GM10847 (cell line): ENCODE data around the gene RAPH1.

Experiments
- POLR2A ChIP-seq: IDR thresholded peaks from 2 replicates; pipeline ENCODE4 v1.6.1; 2011; ENCODE audit not compliant: insufficient read length; ENCODE audit errors: extremely low read depth

The RAPH1 gene

DNA sequence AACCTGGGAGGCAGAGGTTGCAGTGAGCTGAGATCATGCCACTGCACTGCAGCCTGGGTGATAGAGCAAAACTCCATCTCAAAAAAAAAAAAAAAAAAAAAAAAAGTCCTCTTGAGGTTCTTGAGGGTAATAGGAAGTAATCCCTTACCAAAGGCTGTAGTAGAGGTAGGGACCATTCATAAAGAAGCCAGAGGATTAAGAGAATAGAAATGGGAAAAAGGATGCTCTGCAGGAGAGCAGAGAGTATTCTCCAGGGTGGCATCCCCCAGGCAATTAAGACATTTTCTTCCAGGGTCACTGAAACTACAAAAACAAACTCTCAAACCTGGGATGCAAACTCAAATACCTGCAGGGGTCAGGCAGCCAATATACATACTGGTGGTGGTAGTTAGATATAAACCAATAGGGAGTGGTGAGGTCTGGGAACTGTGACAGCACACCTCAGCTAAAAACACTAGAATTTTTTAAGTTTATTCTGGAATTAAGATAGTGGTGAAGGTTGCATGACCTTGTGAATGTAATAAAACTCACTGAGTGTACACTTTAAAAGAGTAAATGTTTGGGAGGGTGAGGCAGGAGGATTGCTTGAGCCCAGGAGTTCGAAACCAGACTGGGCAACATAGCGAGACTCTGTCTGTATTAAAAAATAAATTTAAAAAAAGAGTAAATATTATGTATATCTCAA, 24.7 kb downstream of the RAPH1 start:
- TF ChIP-seq POLR2A, result no peak

DNA sequence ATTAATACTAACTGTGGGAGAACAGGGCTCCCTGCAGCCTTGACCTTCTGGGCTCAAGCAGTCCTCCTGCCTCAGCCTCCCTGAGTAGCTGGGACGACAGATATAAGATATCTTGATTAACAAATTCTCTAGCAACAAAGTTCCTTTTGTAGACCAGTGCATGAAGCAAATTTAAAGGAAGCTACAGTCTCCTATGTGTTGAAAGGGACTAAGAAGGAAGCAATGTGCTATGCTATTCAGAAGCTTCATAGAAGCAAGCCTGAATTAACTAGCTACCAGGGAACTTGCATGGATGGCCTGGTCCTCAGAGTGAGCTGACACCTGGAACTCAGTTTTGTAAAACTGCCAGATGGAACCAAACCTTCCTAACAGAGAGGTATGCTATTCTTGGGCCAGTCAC, 33.2 kb downstream of the RAPH1 start:
- TF ChIP-seq POLR2A, result no peak

DNA sequence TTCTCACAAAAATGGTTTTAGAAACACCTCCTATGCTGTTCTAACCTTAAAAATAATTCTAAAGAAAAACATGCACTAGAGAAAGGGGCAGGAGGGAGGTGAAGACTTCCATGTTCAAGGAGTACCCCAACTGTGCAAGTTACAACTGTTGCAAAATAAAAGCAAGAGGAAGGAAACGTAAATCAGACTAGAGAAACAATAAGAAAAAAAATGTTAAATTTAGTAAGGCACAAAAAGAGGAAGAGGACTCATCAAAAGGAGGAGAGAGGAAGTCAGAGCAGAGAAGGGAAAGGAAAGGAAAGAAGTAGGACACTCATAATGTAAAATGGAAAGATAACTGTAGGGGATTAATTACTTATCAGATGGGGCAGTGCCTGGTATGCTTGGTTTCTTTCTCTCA, 34.1 kb downstream of the RAPH1 start:
- no peak for TF ChIP-seq POLR2A

DNA sequence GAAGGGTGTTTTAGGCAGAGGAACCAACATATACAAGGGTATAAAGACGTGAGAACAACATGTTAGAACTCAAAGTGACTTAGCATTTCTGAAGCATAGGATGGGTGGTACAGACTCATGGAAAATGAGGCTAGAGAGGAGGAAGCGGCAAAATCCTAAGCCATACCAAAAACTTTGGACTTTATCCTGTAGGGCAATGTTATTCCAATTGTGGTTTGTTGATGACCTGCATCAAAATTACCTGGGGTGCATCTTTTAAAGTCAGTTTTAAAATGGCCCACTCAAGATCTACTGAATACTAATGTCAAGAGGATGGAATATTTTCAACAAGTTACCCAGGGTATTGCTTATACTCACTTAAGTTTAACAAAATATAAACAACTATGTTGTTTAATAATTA, 34.8 kb downstream of the RAPH1 start:
- no peak for TF ChIP-seq POLR2A

DNA sequence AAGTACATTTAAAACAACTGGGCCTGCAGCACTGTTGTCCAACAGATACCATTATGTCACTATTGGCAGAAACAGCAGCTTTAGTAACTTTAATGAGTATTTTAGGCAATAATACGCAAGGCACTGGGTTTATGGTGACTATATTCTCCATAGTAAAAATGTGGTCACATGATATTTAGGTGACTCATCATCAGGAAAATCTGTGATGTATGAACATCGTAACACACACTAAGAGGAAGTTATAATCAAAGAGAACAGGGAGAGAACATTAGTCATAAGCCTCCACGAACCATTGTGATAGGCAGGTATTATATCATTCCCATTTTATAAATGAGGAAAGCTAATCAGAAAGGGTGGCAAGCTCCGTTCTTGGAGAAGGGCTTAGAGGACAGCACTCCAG, 36.9 kb downstream of the RAPH1 start:
- TF ChIP-seq POLR2A, result no peak

DNA sequence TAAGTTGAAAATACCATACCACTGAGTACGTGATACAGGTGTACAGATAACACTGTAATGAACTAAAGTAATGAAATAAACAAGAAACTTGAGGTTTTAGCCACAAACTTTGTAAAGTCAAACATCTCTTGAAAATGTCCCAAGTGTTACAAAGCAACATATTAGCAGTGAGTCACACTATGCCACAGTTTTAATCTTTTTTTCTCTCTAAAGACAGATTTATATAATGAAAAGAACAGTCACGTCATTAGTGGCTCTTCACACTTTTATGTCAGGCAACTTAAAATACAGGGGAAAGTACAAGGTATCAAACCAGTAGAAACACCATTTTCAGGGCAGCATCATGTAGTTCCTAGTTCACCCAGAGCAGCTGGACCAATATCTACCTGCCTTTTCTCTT, 42.1 kb downstream of the RAPH1 start:
- TF ChIP-seq POLR2A, result no peak

DNA sequence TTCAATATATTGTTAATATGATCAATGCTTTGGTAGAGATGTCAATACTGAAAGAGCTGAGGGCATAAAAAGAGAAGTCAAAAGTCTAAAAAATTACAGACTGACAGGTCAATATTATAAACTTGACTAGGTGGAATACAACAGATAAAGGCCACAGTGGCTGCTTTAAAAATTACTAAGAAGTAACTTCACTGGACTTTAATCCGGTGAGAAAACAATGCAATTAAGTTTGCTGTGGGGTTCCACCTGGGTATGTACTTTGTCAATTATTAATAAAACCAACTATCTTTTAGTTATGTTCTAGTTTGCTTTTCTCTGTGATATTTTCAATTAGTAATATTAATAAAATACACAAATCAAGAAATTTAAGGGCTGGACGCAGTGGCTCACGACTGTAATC, 44.7 kb downstream of the RAPH1 start:
- no peak for TF ChIP-seq POLR2A

DNA sequence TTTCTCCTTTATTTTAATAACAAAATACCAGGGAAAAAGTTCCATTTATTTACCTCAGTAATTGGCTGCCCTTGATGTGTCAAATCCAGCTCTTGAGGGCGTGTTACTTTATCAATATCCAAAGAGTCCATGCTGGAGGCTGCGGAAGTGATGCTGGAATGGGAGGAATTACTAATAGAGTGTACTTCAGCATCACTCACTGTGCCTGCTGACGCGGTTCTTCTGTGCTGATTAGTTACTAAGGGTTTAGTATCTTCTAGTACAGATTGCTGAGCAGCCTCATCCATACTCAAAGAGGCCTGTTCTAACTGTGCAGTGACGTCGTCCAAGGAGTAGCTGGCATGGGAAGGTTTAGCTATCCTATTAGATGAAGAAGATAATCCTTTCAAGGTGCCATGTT, 45.6 kb downstream of the RAPH1 start:
- no peak for TF ChIP-seq POLR2A

DNA sequence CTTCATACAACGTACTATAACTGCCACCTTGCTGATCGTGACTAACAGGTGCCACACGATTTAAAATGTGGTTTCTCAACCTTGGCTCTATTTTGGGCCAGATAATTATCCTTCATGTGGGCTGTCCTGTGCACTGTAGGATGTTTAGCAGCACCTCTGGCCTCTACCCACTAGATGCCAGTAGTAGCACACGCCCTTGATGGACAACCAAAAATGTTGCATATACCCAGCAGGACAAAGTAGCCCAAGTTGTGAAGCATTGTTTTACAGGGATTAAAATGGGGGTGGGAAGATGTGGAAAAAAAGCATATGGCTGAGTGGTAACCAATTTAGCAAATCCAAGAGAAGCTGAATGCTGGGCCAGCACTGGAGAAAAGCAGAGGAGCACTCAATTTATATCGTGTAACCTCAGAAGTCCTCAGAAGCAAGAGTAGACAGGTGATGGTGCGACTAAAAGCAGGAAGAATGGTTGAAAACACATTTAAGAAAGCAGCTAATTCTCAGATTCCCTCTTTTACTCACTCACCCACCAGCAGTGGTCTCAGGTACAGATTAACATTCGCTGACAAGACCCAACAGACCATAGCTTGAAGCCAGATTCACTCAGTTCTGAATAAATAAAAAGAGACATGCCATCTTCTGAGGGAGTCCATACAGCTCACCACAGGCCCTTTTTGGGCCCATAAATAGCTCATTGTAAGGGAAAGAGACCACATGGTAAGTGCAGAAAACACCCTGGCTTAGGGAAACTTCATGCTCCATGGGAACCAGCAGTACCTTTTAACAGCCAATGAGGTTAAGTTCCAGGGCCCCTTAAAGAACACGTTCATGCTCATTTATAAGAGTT, 50.6 kb downstream of the RAPH1 start:
- no peak for TF ChIP-seq POLR2A

DNA sequence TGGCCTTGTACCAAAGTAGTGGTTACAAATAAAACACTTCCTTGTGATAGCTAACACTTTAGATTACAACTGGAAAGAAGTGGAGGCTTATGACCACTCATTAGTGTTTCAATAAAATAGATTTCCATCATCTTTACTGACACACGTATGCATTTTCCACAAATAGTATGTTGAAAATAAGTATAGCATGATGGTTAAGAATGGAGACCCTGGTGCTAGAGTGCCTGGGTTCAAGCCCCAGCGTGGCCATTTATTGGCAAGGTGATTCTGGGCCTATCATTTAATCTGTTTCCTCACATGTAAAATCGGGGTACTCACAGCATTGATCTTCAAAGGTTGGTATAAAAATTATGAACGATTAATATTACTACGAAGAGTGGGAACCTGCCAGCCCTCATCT, 54.5 kb downstream of the RAPH1 start:
- TF ChIP-seq POLR2A, result no peak

DNA sequence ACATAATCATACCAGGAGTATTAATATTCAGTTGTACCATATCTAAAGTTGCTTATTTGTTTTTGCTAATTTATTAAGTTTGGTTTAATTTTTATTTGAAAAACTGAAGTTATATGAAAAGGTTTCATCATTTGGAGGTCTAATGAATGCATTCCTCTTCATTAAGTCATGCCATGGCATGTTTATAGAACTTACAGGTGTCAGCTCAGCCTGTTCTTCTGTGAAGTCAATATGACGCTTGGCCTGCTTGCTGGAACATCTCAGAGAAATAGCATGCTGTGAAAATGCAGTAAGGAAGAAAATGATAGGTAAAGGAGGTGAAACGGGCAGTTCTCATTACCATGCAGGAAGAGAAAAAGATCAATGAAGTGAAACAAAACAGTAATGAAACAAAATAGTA, 58.2 kb downstream of the RAPH1 start:
- TF ChIP-seq POLR2A, result no peak

DNA sequence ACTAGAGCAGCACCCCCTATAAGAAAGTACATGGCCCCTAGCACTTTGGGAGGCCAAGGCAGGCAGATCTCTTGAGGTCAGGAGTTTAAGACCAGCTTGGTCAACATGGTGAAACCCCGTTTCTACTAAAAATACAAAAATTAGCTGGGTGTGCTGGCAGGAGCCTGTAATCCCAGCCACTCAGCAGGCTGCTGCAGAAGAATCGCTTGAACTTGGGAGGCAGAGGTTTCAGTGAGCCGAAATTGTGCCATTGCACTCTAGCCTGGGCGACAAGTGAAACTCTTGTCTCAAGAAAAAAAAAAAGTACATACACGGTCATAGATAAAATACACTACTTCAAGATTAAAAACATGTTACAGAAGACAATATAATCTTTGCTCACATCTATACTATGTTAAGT, 63.8 kb downstream of the RAPH1 start:
- no peak for TF ChIP-seq POLR2A

DNA sequence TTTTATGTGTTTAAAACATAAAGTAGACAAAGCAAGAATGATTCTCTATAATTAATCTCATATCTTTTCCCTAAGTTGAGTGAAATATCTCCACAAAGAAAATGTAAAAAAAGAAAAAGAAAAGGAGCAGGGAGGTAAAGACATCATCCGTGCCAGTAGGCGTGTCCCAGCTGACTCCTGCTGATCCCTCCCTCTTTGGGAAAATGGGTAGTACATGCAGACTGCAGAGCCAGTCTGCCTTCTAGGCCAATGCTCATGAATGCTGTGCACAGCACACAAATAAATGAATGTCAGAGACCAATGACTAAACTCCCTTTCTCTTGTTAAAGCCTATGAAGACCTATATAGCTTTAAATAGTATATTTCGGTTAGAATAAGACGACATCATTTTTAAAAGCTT, 64.7 kb downstream of the RAPH1 start:
- TF ChIP-seq POLR2A, result no peak

DNA sequence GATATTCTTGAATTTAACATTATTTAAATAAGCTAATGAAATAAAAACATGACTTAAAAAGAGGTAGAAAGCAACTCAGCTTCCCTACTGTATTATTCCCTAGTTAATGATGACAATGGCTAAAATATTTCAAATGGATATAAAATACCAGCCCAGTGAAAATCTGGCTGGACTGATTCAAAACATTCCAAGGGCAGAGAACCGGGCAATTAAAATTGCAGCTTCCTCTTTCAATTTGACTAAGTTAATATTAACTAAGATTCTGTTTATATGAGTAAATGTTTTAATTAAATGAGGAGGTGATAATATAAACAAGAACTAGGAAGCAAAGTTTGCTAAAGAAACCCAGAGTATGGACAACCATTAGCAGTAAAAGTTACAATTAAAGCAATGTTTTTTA, 65.6 kb downstream of the RAPH1 start:
- TF ChIP-seq POLR2A, result no peak

DNA sequence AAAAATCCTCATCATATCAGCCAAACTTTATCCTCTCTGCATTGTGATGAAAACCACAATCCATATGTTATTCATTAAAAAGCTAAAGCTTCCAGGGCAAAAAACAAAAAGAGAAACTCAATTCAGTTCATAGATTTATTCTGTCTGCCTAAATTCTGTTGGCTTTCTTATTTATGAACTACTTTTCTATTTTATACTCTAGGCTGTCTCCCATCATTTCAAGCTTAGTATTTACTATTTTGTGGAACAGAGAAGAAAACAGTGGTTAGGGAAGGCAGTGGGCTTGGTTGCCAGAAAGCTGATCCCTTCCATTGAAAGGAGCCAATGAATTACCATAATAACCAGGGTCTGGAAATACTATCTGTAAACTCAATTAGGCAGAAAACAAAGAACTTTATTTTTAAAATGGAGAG, 71.8 kb downstream of the RAPH1 start:
- TF ChIP-seq POLR2A, result no peak

DNA sequence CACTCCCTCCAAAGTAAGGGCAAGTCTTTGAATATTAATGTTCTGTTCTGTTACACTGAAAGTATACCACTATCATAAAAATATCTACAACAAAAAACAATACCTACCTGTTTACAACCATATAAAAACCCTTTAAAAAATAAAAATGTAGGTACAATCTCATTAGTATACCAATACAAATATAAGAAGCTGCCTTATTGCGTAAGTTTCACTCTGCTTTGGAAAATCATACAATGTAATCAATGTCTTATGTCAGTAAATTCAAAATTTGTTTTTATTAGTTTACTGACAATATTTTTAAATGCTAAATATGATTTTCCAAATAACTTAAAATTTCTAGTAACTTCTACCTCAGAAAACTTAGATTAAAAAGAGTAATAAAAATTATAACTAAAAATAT, 72.8 kb downstream of the RAPH1 start:
- no peak for TF ChIP-seq POLR2A

DNA sequence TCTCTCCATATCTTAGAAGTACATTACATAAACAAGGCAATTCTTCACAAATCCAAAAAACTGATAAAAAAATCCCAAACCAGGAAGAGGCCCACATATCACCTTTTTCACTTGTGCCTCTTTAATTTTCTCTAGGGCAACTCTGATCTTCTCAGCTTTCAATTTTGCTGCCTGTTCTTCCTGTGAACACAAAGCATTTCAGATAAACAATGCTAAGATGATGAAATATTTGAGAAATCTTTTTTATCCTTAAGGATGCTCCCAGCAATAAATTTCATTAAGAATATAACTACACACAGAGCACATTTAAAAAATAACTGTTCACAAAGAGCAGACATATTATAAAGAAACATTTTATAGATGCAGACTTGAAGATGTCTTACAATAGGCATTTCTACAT, 73.4 kb downstream of the RAPH1 start:
- TF ChIP-seq POLR2A, result no peak
